ENCODE measurements around the gene EEF1E1. TPM values are rescaled to one million over a fixed set of nuclear protein-coding genes. Genes with fewer than 3 reads are reported as not detected.
A peak's percentile ranks its signal among the peaks of the same experiment; 100 is the strongest.

Gene EEF1E1
- total and polyA plus RNA-seq, 9 of the 15 experiments (the other 6 are each of a cell fraction or from before 2014, with no cell fraction given) = 135 to 1,355 (median 327) TPM

GRCh38 chr6:8085053-8085511, 17.3 kb downstream of the EEF1E1 start (continued):
- TF ChIP-seq ATF4 (CRISPR knock-in tag; IDR thresholded peaks at IDR 0.05) (no peak), HIVEP1 (CRISPR knock-in tag; IDR thresholded peaks at IDR 0.05) (no peak), JUND (IDR thresholded peaks at IDR 0.05; ENCODE audit: borderline replicate concordance, low read depth, low read length) (peak; percentile 95), JUND (tag; IDR thresholded peaks at IDR 0.05; ENCODE audit: borderline replicate concordance, low read depth, low read length) (peak; percentile 88; the same call in 2 of the 3 replicates), JUN (IDR thresholded peaks at IDR 0.05; ENCODE audit: borderline replicate concordance, low read depth, low read length) (peak; percentile 87), JUN (CRISPR knock-in tag; IDR thresholded peaks at IDR 0.05; ENCODE audit: borderline replicate concordance) (no peak), ARID1B (IDR thresholded peaks at IDR 0.05) (peak; percentile 73), PHB2 (IDR thresholded peaks at IDR 0.05; ENCODE audit: low read depth) (no peak), ZNF217 (CRISPR knock-in tag; IDR thresholded peaks at IDR 0.05) (no peak), TEAD4 (IDR thresholded peaks at IDR 0.05; ENCODE audit: low read length) (peak; percentile 79), TEAD4 (CRISPR knock-in tag; IDR thresholded peaks at IDR 0.05; ENCODE audit: borderline replicate concordance) (no peak), DPF2 (IDR thresholded peaks at IDR 0.05) (peak; percentile 88), SPI1 (IDR thresholded peaks at IDR 0.05; ENCODE audit: borderline replicate concordance, low read depth, low read length) (no peak), CEBPG (CRISPR knock-in tag; IDR thresholded peaks at IDR 0.05) (peak; percentile 91), CEBPG (tag; conservative IDR thresholded peaks at IDR 0.05 in 1 of 2, IDR thresholded peaks at IDR 0.05 in 1 of 2) (peak; percentile 73 to 87)
